ENCODE results near the gene MATN1.
A peak's percentile ranks its signal among the peaks of the same experiment; 100 is the strongest.

Gene MATN1

GRCh38 chr1:30758121-30758688 lies 34.8 kb upstream of the MATN1 start:
- TF ChIP-seq, protein P1, sequence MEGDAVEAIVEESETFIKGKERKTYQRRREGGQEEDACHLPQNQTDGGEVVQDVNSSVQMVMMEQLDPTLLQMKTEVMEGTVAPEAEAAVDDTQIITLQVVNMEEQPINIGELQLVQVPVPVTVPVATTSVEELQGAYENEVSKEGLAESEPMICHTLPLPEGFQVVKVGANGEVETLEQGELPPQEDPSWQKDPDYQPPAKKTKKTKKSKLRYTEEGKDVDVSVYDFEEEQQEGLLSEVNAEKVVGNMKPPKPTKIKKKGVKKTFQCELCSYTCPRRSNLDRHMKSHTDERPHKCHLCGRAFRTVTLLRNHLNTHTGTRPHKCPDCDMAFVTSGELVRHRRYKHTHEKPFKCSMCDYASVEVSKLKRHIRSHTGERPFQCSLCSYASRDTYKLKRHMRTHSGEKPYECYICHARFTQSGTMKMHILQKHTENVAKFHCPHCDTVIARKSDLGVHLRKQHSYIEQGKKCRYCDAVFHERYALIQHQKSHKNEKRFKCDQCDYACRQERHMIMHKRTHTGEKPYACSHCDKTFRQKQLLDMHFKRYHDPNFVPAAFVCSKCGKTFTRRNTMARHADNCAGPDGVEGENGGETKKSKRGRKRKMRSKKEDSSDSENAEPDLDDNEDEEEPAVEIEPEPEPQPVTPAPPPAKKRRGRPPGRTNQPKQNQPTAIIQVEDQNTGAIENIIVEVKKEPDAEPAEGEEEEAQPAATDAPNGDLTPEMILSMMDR (IDR thresholded peaks at IDR 0.05; ENCODE audit: low read depth, low read length, missing control alignments), result no peak
- in situ Hi-C loops (cut with HindIII; ENCODE audit: low sequenced_read_pairs), result no loop called here
- no peak overlapping the region for H3K4me3 ChIP-seq (ENCODE audit: low read depth, low read length)
- DNase-seq (ENCODE audit: low read depth), result no peak

GRCh38 chr1:30757352-30758120 lies 34.2 kb upstream of the MATN1 start, which contains the start of gene LAPTM5:
Gene LAPTM5, minus strand, starts transcription at chr1:30757774. Its CDS starts 29 bp downstream, at chr1:30757745.
- TF ChIP-seq, protein P1 (IDR thresholded peaks at IDR 0.05; ENCODE audit: low read depth, low read length, missing control alignments), result no peak
- DNase-seq (ENCODE audit: low read depth), result no peak
- in situ Hi-C loops (cut with HindIII; ENCODE audit: low sequenced_read_pairs), result no loop called here
- H3K4me3 ChIP-seq (ENCODE audit: low read depth, low read length), result no peak within 1 kb of the TSS

- peak; percentile 83 for DNase-seq (ENCODE audit: low read depth)
- TF ChIP-seq, protein P1 (IDR thresholded peaks at IDR 0.05; ENCODE audit: low read depth, low read length, missing control alignments), result no peak
- H3K4me3 ChIP-seq (ENCODE audit: low read depth, low read length), result no peak overlapping the region
- in situ Hi-C loops (cut with HindIII; ENCODE audit: low sequenced_read_pairs), result no loop called here
Measured at GRCh38 chr1:30756545-30757351, 33.4 kb upstream of the MATN1 start.

DNA sequence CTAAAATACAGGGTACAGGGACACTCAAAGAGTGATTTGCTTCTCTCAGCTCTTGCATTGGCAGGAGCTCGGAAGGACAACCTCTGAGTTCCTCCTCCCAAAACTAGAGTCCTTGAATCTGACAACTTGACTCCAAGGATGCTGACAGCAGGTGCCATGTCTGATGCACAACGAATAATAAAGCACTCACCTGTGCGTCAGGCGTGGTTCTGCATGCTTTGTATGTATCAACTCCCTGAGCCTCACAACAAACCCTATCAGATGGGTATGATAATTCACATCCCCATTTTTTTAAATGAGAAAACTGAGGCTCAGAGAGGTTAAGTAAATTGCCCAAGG lies 32.8 kb upstream of the MATN1 start:
- TF ChIP-seq, protein P1 (IDR thresholded peaks at IDR 0.05; ENCODE audit: low read depth, low read length, missing control alignments), result no peak
- in situ Hi-C loops (cut with HindIII; ENCODE audit: low sequenced_read_pairs), result no loop called here
- DNase-seq (ENCODE audit: low read depth), result no peak
- H3K4me3 ChIP-seq (ENCODE audit: low read depth, low read length), result no peak overlapping the region

DNA sequence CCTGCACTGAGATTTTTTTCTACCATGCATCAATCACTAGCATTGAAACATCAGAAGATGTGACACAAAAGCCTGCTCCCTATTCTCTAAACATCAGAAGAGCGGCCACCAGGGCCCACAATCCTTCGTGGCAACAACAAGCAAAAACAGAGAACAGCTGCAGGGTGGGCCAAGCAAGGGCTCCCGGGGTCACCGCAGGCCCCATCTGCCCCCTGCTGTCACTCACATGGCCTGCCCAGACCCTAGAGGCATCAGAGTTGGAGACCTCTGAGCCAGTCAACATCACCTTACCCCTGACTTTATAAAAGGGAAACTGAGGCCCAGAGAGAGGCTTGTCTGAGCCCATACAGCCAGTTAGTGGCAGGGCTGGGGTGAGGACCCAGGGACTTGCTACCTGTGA lies 32.4 kb upstream of the MATN1 start:
- TF ChIP-seq, protein P1 (IDR thresholded peaks at IDR 0.05; ENCODE audit: low read depth, low read length, missing control alignments), result no peak
- no peak overlapping the region for H3K4me3 ChIP-seq (ENCODE audit: low read depth, low read length)
- DNase-seq (ENCODE audit: low read depth), result no peak
- in situ Hi-C loops (cut with HindIII; ENCODE audit: low sequenced_read_pairs), result no loop called here

DNA sequence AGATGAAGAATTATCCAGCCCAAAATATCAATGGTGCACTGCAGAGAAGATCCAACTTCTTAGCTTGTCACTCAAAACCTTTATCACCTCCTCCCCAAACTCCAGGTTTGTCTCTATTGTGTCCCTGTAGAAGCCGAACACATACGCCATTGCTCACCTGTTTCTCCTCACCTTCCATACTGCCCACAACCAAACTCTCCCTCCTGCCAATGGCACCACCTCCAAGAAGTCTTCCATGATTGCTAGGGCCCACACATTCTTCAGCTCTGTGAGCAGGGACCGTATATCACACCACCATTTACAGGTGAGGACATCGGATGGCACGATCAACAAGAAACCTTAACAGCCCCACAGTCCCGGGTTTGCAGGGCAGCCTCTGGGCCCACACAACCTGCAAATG lies 31.9 kb upstream of the MATN1 start:
- DNase-seq (ENCODE audit: low read depth), result no peak
- TF ChIP-seq, protein P1 (IDR thresholded peaks at IDR 0.05; ENCODE audit: low read depth, low read length, missing control alignments), result no peak
- in situ Hi-C loops (cut with HindIII; ENCODE audit: low sequenced_read_pairs), result no loop called here
- no peak overlapping the region for H3K4me3 ChIP-seq (ENCODE audit: low read depth, low read length)

All from astrocyte of the cerebellum (primary cell).